Lung (tissue), 12 donors: ENCODE results near the gene VPS25. TPM values are rescaled to one million over a fixed set of nuclear protein-coding genes. Genes with fewer than 3 reads are reported as not detected.

Experiments
- ATAC-seq: fragments of 200-7000 bp; cut with Tn5 transposase; one replicate; pipeline ENCODE4 v1.9.1; 2020; ENCODE audit warnings: moderate number of reproducible peaks; ENCODE audit not compliant: insufficient read depth, low FRiP score
- DNase-seq, 3 donors: peaks; one replicate each; pipeline ENCODE4 v3.0.0-alpha.2; 2013 to 2017
- H3K27ac ChIP-seq, 2 donors: one replicate each; pipeline ENCODE4 v1.5.1; 2013; ENCODE audit warnings: mild to moderate bottlenecking in 2 of 2, moderate library complexity in 2 of 2, control low read depth in 1 of 2, inconsistent platforms in 1 of 2, low read depth in 1 of 2, low read length in 1 of 2
- H3K27me3 ChIP-seq, 3 donors: one replicate each; pipeline ENCODE4 v1.5.1; 2013; ENCODE audit warnings: low read length in 2 of 3; ENCODE audit not compliant: control insufficient read depth in 3 of 3, insufficient read depth in 3 of 3
- H3K36me3 ChIP-seq, 4 donors: one replicate each; pipeline ENCODE4 v1.5.1; 2013; ENCODE audit warnings: low read length in 4 of 4, mild to moderate bottlenecking in 1 of 4, moderate library complexity in 1 of 4; ENCODE audit not compliant: control insufficient read depth in 4 of 4, insufficient read depth in 4 of 4
- H3K4me1 ChIP-seq, 5 donors: one replicate each; pipeline ENCODE4 v1.5.1; 2013; ENCODE audit warnings: low read length in 5 of 5, mild to moderate bottlenecking in 2 of 5, moderate library complexity in 1 of 5; ENCODE audit not compliant: control insufficient read depth in 5 of 5, insufficient read depth in 5 of 5
- H3K4me3 ChIP-seq: one replicate; pipeline ENCODE4 v1.5.1; 2013; ENCODE audit warnings: mild to moderate bottlenecking, control low read depth, moderate library complexity
- H3K9ac ChIP-seq, 2 donors: one replicate each; pipeline ENCODE4 v1.5.1; 2013; ENCODE audit warnings: low read length in 2 of 2, control low read depth in 1 of 2; ENCODE audit not compliant: insufficient read depth in 1 of 2
- H3K9me3 ChIP-seq, 4 donors: one replicate each; pipeline ENCODE4 v1.5.1; 2013; ENCODE audit warnings: low read length in 3 of 4, mild to moderate bottlenecking in 1 of 4, moderate library complexity in 1 of 4; ENCODE audit not compliant: control insufficient read depth in 4 of 4, insufficient read depth in 3 of 4
- WGBS, 2 donors: extraction: QIAGEN DNeasy Blood & Tissue Kit; methylation state at CpG; one replicate each; pipeline ENCODE4 v1.1.7; 2013; 5-methylcytosine and 5-hydroxymethylcytosine counted together
- polyA plus RNA-seq, 2 donors: library from polyadenylated mRNA; stranded (reverse); fragments of 200-250 nt; gene quantifications; one replicate each; pipeline ENCODE4 v1.2.1, GENCODE V29; 2013
- total RNA-seq, 2 donors: library from RNA; depleted of rRNA in 1 of 2; stranded (reverse); fragments of >200 nt in 1 of 2; gene quantifications; one replicate each; pipeline ENCODE4 v1.2.1, GENCODE V29; 2014 to 2021
- TF ChIP-seq, protein P1 (sequence below): IDR thresholded peaks from 2 replicates; pipeline ENCODE4 v1.5.1; 2012; ENCODE audit warnings: mild to moderate bottlenecking; ENCODE audit errors: control extremely low read depth, extremely low read depth
- donor health status: control.
- donor health status: control.
- donor health status: Bipolar disorder and iron deficiency.
- donor health status: healthy.
- donor health status: DM: yes; HTN: yes; CAD: no.

VPS25 gene
- total and polyA plus RNA-seq, 4 donors: 42.4 to 93.7 (median 55.0) TPM

DNA sequence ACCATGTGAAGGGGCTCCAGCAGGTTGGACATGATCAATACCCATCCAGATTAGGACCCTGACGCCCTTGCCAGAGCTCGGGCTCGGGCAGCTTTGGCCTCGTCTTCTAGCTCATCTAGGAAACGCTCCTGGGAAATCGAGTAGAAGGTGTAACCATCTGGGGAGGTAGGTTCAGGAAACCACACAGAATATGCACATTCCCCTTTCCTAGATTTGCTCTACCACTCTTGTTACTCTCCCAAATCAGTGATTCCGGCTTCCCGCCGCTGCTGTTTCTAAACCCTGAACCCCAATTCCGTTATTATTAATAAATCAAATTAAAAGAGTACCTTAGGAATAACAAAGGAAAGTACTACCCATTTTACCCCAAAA, 24.7 kb downstream of the VPS25 start:
- Histone ChIP-seq H3K27me3 (no peaks in the 10 kb centered on the region), H3K4me1 (peaks cover 5 to 15% (median 10%) of the 10 kb centered on the region in 5 donors), H3K27ac (peak overlapping the region; percentile 27 to 89), H3K4me3 (peak overlapping the region; percentile 91), H3K36me3 (peaks cover 0 to 6% (median 4%) of the 10 kb centered on the region in 4 donors), H3K9me3 (no peaks in the 10 kb centered on the region), H3K9ac (peak overlapping the region; percentile 91 to 93)
- no peak for ATAC-seq
- 11 to 17% methylated on average over 10 of the region's 10 CpGs for WGBS, 2 donors
- TF ChIP-seq, protein P1, sequence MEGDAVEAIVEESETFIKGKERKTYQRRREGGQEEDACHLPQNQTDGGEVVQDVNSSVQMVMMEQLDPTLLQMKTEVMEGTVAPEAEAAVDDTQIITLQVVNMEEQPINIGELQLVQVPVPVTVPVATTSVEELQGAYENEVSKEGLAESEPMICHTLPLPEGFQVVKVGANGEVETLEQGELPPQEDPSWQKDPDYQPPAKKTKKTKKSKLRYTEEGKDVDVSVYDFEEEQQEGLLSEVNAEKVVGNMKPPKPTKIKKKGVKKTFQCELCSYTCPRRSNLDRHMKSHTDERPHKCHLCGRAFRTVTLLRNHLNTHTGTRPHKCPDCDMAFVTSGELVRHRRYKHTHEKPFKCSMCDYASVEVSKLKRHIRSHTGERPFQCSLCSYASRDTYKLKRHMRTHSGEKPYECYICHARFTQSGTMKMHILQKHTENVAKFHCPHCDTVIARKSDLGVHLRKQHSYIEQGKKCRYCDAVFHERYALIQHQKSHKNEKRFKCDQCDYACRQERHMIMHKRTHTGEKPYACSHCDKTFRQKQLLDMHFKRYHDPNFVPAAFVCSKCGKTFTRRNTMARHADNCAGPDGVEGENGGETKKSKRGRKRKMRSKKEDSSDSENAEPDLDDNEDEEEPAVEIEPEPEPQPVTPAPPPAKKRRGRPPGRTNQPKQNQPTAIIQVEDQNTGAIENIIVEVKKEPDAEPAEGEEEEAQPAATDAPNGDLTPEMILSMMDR: no peak
- no peak for DNase-seq

DNA sequence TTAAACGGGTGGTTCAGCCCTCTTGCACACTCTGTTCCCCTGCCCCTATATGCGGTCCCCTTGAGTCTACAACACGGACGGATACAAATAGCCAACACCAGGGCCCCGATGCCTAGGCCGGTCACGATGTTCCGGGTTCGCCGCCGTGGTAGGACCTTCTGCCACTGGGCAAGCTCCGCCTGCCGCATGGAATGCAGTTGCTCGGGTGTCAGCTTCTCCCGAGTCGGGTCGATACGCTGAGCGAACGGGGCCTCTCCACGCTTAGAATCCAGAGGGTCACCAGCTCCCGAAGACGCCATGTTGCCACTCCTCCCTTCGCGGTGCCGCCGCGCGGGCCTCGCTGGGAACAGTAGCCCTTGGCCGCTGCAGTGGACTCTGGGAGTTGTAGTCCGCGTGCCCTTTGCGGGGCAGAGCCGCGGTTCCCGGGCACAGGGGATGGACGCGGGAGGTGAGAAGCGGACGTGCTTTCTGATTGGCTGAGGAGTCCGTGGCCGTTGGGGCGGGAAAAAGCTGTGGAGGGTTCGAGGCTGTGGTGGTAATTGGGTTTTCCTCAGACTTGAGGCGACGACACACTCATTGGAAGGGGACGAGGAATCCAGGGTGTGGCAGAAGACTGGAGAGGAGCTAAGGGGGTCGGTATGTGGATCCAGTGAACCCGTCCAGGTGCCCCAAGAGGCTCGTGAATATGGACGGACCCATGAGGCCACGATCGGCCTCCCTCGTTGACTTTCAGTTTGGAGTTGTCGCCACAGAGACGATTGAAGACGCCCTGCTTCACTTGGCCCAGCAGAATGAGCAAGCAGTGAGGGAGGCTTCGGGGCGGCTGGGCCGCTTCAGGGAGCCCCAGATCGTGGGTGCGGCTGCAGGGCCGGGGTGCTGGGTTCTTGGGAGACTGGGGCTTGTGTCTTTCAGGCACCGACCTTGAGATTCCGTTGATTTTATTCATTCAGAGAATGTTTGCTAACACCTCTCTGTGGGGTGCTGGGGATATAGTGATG, 25.4 kb downstream of the VPS25 start, which contains the start of the genes CNTD1 and COA3:
Gene CNTD1, plus strand, starts transcription at position 479 of the 998 bp plus-strand sequence. Its CDS starts 207 bp downstream, at position 686.
Gene COA3, minus strand, starts transcription at position 322 of the 998 bp plus-strand sequence. Its CDS starts 23 bp downstream, at position 299.
- DNase-seq (peak; percentile 88 to 90 (median 89)), ATAC-seq (peak; percentile 98)
- Histone ChIP-seq H3K4me3 (peak within 1 kb of the TSS; percentile 91), H3K36me3 (peaks cover 0 to 6% (median 4%) of the 10 kb centered on the region in 4 donors), H3K27me3 (no peaks in the 10 kb centered on the region), H3K9ac (peak within 1 kb of the TSS; percentile 91 to 93), H3K4me1 (peaks cover 5 to 21% (median 12%) of the 10 kb centered on the region in 5 donors), H3K27ac (peak within 1 kb of the TSS; percentile 27 to 89), H3K9me3 (no peaks in the 10 kb centered on the region)
- 26 to 28% methylated on average over 66 of the region's 66 CpGs for WGBS, 2 donors
- TF ChIP-seq, protein P1: no peak

DNA sequence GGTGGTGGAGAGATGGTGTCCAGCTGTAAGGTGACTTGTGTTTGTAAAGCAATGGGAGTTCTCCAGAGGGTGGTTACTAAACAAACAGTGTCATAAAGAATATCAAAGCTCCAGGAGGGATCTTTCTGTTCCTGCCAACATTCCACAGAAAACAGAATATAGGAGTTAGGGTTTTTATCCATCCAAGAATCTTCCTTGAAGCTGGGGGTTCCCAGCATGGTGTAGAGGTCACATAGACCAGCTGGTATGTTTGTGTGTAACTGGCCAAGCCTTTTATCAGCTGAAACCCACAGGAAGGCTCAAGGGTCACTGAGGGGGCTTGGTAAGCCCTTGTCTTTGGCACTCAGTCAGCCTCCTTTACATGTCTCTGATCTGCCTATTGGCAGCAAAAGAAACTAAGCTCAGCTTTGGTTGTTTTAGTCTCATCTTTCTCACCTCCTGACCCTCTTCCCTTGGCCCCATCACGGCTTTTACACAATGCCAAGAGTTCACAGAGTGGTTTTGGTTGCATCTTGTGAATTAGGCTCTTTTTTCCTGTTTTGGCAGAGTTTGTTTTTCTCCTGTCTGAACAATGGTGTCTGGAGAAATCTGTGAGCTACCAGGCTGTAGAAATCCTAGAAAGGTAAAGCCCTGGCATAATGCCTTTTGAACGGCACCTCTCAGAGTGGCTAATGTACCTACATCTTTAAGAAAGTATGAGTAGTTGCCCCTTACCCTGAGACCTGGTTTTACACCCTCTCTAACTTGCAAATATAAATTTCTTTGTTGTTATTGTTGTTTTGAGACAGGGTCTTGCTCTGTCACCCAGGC, 30.0 kb downstream of the VPS25 start:
- H3K27ac ChIP-seq: no peak overlapping the region
- DNase-seq (no peak), ATAC-seq (no peak)
- WGBS, 2 donors: 60 to 79% methylated on average over 2 of the region's 2 CpGs
- no peak overlapping the region for H3K4me3 ChIP-seq
- H3K27me3 ChIP-seq: no peaks in the 10 kb centered on the region
- TF ChIP-seq, protein P1: no peak
- peaks cover 0 to 8% (median 0%) of the 10 kb centered on the region in 5 donors for H3K4me1 ChIP-seq
- peaks cover 0 to 2% (median 0%) of the 10 kb centered on the region in 4 donors for H3K36me3 ChIP-seq
- no peak overlapping the region for H3K9ac ChIP-seq
- H3K9me3 ChIP-seq: no peaks in the 10 kb centered on the region
